ENCODE results near the gene SRSF4.

- TF ChIP-seq EZH2phosphoT487 (IDR thresholded peaks at IDR 0.05; ENCODE audit: insufficient read depth, low read depth) (no peak), EZH2 (IDR thresholded peaks at IDR 0.05; ENCODE audit: insufficient read depth, poor library complexity, severe bottlenecking) (no peak)
Measured at GRCh38 chr1:29196863-29197589, 15.3 kb upstream of the SRSF4 start.

Data from GM23248 (cell line).